Stimulated activated CD4-positive, alpha-beta T cell treated with anti-CD3 and anti-CD28 coated beads, Interleukin-2, amount 100 ng/mL, for 24 hours (primary cell): ENCODE results near the gene FBXW4.
"Not testable (repeated sequence)": the region's sequence is repeated elsewhere in the genome, so short reads cannot be mapped to it uniquely, and the experiment has no call there.

Experiments used
- DNase-seq, 2 donors: peaks; one replicate each; pipeline ENCODE4 v3.0.0-alpha.2; 2020

The FBXW4 gene

GRCh38 chr10:101651336-101651735, 43.6 kb downstream of the FBXW4 start:
- DNase-seq = no peak

- DNase-seq = no peak
Measured at GRCh38 chr10:101650863-101651262, 44.1 kb downstream of the FBXW4 start.

GRCh38 chr10:101649525-101650085, 45.4 kb downstream of the FBXW4 start:
- DNase-seq = no peak

GRCh38 chr10:101647255-101647654, 47.7 kb downstream of the FBXW4 start:
- DNase-seq = no peak

GRCh38 chr10:101646364-101646763, 48.6 kb downstream of the FBXW4 start:
- no peak for DNase-seq

GRCh38 chr10:101645659-101646058, 49.3 kb downstream of the FBXW4 start:
- DNase-seq = no peak

- no peak for DNase-seq
Measured at GRCh38 chr10:101644002-101644401, 51.0 kb downstream of the FBXW4 start.

- no peak for DNase-seq
Measured at GRCh38 chr10:101643546-101643945, 51.4 kb downstream of the FBXW4 start.

GRCh38 chr10:101639141-101639900, 55.6 kb downstream of the FBXW4 start:
- DNase-seq = no peak

- DNase-seq = not testable (repeated sequence)
Measured at GRCh38 chr10:101633510-101633909, 61.5 kb downstream of the FBXW4 start.

- DNase-seq = no peak
Measured at GRCh38 chr10:101631821-101632475, 63.0 kb downstream of the FBXW4 start.

GRCh38 chr10:101630633-101630920, 64.4 kb downstream of the FBXW4 start:
- no peak for DNase-seq

- no peak for DNase-seq
Measured at GRCh38 chr10:101629837-101630632, 64.9 kb downstream of the FBXW4 start.

GRCh38 chr10:101625821-101626412, 69.1 kb downstream of the FBXW4 start:
- no peak for DNase-seq

- no peak for DNase-seq
Measured at GRCh38 chr10:101624526-101625102, 70.4 kb downstream of the FBXW4 start.

GRCh38 chr10:101623528-101623927, 71.4 kb downstream of the FBXW4 start:
- DNase-seq = no peak

- DNase-seq = no peak
Measured at GRCh38 chr10:101619983-101620382, 75.0 kb downstream of the FBXW4 start.

GRCh38 chr10:101618871-101619270, 76.1 kb downstream of the FBXW4 start:
- no peak for DNase-seq

- no peak for DNase-seq
Measured at GRCh38 chr10:101617824-101618568, 77.0 kb downstream of the FBXW4 start.

- no peak for DNase-seq
Measured at GRCh38 chr10:101617102-101617823, 77.7 kb downstream of the FBXW4 start.

GRCh38 chr10:101616415-101617101, 78.4 kb downstream of the FBXW4 start:
- no peak for DNase-seq
